GM10847 (cell line): ENCODE data around the gene HIC1.

Source experiments
- POLR2A ChIP-seq: IDR thresholded peaks from 2 replicates; pipeline ENCODE4 v1.6.1; 2011; ENCODE audit not compliant: insufficient read length; ENCODE audit errors: extremely low read depth

The HIC1 gene

GRCh38 chr17:2022647-2023240 lies 32.2 kb upstream of the HIC1 start:
- TF ChIP-seq POLR2A = no peak

- TF ChIP-seq POLR2A = no peak
Observed at GRCh38 chr17:2023256-2023655, 31.6 kb upstream of the HIC1 start.

GRCh38 chr17:2023692-2024571 lies 31.0 kb upstream of the HIC1 start:
- no peak for TF ChIP-seq POLR2A

- TF ChIP-seq POLR2A = no peak
Observed at GRCh38 chr17:2024572-2025219, 30.2 kb upstream of the HIC1 start.

GRCh38 chr17:2025220-2025621 lies 29.7 kb upstream of the HIC1 start, which contains the start of gene RTN4RL1:
Gene RTN4RL1 (minus strand): TSS chr17:2025334. CDS start chr17:2024865, 469 bp downstream.
- TF ChIP-seq POLR2A = no peak

GRCh38 chr17:2025622-2026309 lies 29.1 kb upstream of the HIC1 start:
- no peak for TF ChIP-seq POLR2A

GRCh38 chr17:2027528-2028233 lies 27.2 kb upstream of the HIC1 start:
- TF ChIP-seq POLR2A = no peak

- TF ChIP-seq POLR2A = no peak
Observed at GRCh38 chr17:2028234-2028614, 26.7 kb upstream of the HIC1 start.

GRCh38 chr17:2028737-2029136 lies 26.2 kb upstream of the HIC1 start:
- no peak for TF ChIP-seq POLR2A

GRCh38 chr17:2029911-2030778 lies 24.8 kb upstream of the HIC1 start, which contains the start of gene DPH1:
Gene DPH1 (plus strand): TSS chr17:2030153. CDS start chr17:2030170, 17 bp downstream.
- TF ChIP-seq POLR2A = peak; percentile 44

GRCh38 chr17:2030779-2031163 lies 24.1 kb upstream of the HIC1 start:
- TF ChIP-seq POLR2A = no peak

- TF ChIP-seq POLR2A = no peak
Observed at GRCh38 chr17:2033153-2033552, 21.8 kb upstream of the HIC1 start.

- no peak for TF ChIP-seq POLR2A
Observed at GRCh38 chr17:2034157-2034556, 20.7 kb upstream of the HIC1 start.
